ENCODE measurements around the gene ISOC2. TPM values are rescaled to one million over a fixed set of nuclear protein-coding genes. Genes with fewer than 3 reads are reported as not detected.
"Not testable (repeated sequence)": the region's sequence is repeated elsewhere in the genome, so short reads cannot be mapped to it uniquely, and the experiment has no call there.

ISOC2 gene
- total RNA-seq, 2 experiments from 2014 or later: 29.0 to 29.3 TPM

DNA sequence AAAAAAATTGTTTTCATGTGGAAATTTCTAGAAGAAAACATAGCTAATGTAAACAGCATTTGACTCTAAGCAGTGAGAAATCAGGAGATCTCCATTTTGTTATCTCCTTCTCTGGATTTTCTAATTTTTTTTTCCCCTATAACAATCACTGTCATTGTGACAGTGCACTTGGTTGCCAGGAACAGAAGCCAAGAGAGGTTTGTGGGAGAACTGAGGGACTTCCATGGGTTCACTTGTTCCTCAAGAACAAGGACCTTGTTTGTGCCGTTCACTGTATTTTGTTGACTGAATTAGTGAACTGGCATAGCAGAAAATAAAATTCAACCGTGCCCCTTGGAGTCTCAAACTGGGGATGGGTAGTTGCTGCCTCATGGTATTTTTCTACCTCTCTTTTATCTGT, 35.4 kb downstream of the ISOC2 start:
- intact Hi-C loops (cut with micrococcal nuclease): no loop called here
- TF ChIP-seq CTCF (IDR thresholded peaks at IDR 0.05): no peak
- POLR2A ChIA-PET: no interaction called here
- peaks cover 6% of the 10 kb centered on the region for H3K4me1 Mint-ChIP-seq (ENCODE audit: low read depth)
- ATAC-seq (no peak), DNase-seq (no peak)
- CTCF ChIA-PET: no interaction called here
- no peaks in the 10 kb centered on the region for H3K9me3 Mint-ChIP-seq
- H3K27ac Mint-ChIP-seq: no peak overlapping the region
- H3K4me3 Mint-ChIP-seq: no peak overlapping the region
- no peaks in the 10 kb centered on the region for H3K36me3 Mint-ChIP-seq (ENCODE audit: low read depth)
- peaks cover 17% of the 10 kb centered on the region for H3K27me3 Mint-ChIP-seq

- ATAC-seq: no peak
- Mint-ChIP-seq H3K4me3 (no peak overlapping the region), H3K9me3 (no peaks in the 10 kb centered on the region), H3K27me3 (peaks cover 9% of the 10 kb centered on the region), H3K4me1 (ENCODE audit: low read depth) (peaks cover 8% of the 10 kb centered on the region), H3K36me3 (ENCODE audit: low read depth) (no peaks in the 10 kb centered on the region), H3K27ac (no peak overlapping the region)
- DNase-seq: no peak
- no peak for TF ChIP-seq CTCF (IDR thresholded peaks at IDR 0.05)
- ChIA-PET POLR2A (no interaction called here), CTCF (interaction anchor here (1.2 kb wide), 1 partner anchor 43 kb away, joined by 3 read pairs; no protein-coding TSS in a partner anchor)
- intact Hi-C loops (cut with micrococcal nuclease): no loop called here
Observed at GRCh38 chr19:55424518-55424917, 36.9 kb downstream of the ISOC2 start.

GRCh38 chr19:55423225-55424005, 38.0 kb downstream of the ISOC2 start:
- H3K9me3 Mint-ChIP-seq: no peaks in the 10 kb centered on the region
- peaks cover 6% of the 10 kb centered on the region for H3K27me3 Mint-ChIP-seq
- ATAC-seq (no peak), DNase-seq (no peak)
- ChIA-PET POLR2A (no interaction called here), CTCF (no interaction called here)
- intact Hi-C loops (cut with micrococcal nuclease): no loop called here
- no peak overlapping the region for H3K27ac Mint-ChIP-seq
- peaks cover 8% of the 10 kb centered on the region for H3K4me1 Mint-ChIP-seq (ENCODE audit: low read depth)
- no peaks in the 10 kb centered on the region for H3K36me3 Mint-ChIP-seq (ENCODE audit: low read depth)
- no peak overlapping the region for H3K4me3 Mint-ChIP-seq
- TF ChIP-seq CTCF (IDR thresholded peaks at IDR 0.05): no peak

GRCh38 chr19:55421281-55421680, 40.2 kb downstream of the ISOC2 start:
- H3K27me3 Mint-ChIP-seq; H3K4me1 Mint-ChIP-seq (ENCODE audit: low read depth); H3K36me3 Mint-ChIP-seq (ENCODE audit: low read depth); CTCF ChIA-PET; H3K9me3 Mint-ChIP-seq; H3K4me3 Mint-ChIP-seq; H3K27ac Mint-ChIP-seq; POLR2A ChIA-PET; DNase-seq; intact Hi-C loops (cut with micrococcal nuclease); ATAC-seq: not testable (repeated sequence)

DNA sequence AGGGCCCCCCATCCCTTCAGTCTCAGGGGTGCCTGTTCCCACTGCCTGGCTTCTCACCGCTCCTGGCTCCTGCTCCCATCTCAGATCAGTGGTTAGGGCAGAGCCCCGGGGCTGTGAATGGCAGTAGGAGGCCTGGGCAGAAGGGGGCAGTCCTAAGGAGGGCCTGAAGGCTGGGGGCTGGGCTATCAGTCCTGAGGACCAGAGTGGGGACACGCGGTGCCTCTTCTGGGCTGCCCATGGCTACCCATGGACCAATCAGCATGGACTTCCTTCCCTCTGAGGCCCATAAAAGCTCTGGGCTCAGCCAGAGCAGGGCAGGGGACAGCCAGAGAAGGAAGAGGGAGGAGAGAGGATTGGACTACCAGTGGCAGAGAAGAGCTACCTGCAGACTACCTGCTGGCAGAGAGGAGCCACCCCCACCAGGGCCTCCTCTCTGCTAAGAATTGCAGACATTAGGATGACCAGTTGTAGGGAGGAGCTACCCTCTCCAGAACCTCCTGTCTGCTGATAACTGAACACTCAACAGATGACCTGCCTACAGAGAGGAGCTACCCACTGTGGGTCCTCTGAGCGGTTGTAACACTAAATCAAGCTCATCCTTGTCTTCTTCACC, 41.7 kb downstream of the ISOC2 start:
- intact Hi-C loops (cut with micrococcal nuclease): no loop called here
- Mint-ChIP-seq H3K27ac (no peak overlapping the region), H3K27me3 (peaks cover under 1% of the 10 kb centered on the region), H3K4me1 (ENCODE audit: low read depth) (peaks cover 8% of the 10 kb centered on the region), H3K9me3 (no peaks in the 10 kb centered on the region), H3K36me3 (ENCODE audit: low read depth) (no peaks in the 10 kb centered on the region), H3K4me3 (no peak overlapping the region)
- ChIA-PET CTCF (interaction anchor here (1.0 to 2.4 kb wide), 6 partner anchors 8 to 137 kb away, joined by 3 to 9 read pairs (median 3); no protein-coding TSS in a partner anchor), POLR2A (interaction anchor here (0.9 kb wide), 1 partner anchor 17 kb away, joined by 3 read pairs; no protein-coding TSS in a partner anchor)
- no peak for TF ChIP-seq CTCF (IDR thresholded peaks at IDR 0.05)
- no peak for ATAC-seq
- no peak for DNase-seq
